PFSK-1 (cell line): Measurements from ENCODE around the gene CDK19.

Experiments used
- FOXP2 ChIP-seq: optimal IDR thresholded peaks from 2 replicates; pipeline ENCODE3; 2011; ENCODE audit warnings: borderline replicate concordance, control low read depth, inconsistent platforms; ENCODE audit not compliant: insufficient read depth; ENCODE audit errors: extremely low read length, extremely low read depth
- POLR2AphosphoS5 ChIP-seq: IDR thresholded peaks from 2 replicates; pipeline ENCODE4 v1.6.1; 2012; ENCODE audit warnings: low read depth, mild to moderate bottlenecking, control low read depth, low read length, moderate library complexity
- SIN3A ChIP-seq: IDR thresholded peaks from 2 replicates; pipeline ENCODE4 v1.6.1; 2012; ENCODE audit warnings: mild to moderate bottlenecking, low read length, moderate library complexity, borderline replicate concordance; ENCODE audit not compliant: insufficient read depth
- TAF1 ChIP-seq: IDR thresholded peaks from 2 replicates; pipeline ENCODE4 v1.6.1; 2012; ENCODE audit warnings: low read length, control low read depth, borderline replicate concordance; ENCODE audit not compliant: insufficient read depth
- TF ChIP-seq, protein P1 (sequence below), 2 experiments: IDR thresholded peaks; 2 replicates each; pipeline versions ENCODE4 v1.6.1 to v1.8.0; 2011 to 2012; ENCODE audit warnings: low read depth in 2 of 2, low read length in 2 of 2, control low read depth in 1 of 2, inconsistent platforms in 1 of 2, mild to moderate bottlenecking in 1 of 2, moderate library complexity in 1 of 2; ENCODE audit not compliant: insufficient read depth in 1 of 2

The CDK19 gene

DNA sequence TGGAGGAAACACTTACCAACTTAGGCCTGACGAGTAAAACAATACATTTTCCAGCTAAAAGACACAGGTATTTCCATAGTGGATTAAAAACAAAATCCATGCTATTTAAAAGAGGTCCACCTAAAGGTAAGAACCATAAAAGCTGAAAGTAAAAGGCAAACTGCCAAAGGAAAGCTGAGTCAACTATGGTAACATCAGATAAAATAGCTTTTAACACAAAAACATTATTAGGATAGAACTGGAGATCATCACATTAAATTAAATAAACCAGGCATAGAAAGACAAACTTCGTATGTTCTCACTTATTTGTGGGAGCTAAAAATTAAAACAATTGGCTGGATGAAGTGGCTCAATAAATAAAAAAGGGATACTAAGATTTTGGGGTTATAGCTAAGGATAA is 172.1 kb downstream of the CDK19 start:
- TF ChIP-seq SIN3A = no peak
- TF ChIP-seq POLR2AphosphoS5 = no peak

DNA sequence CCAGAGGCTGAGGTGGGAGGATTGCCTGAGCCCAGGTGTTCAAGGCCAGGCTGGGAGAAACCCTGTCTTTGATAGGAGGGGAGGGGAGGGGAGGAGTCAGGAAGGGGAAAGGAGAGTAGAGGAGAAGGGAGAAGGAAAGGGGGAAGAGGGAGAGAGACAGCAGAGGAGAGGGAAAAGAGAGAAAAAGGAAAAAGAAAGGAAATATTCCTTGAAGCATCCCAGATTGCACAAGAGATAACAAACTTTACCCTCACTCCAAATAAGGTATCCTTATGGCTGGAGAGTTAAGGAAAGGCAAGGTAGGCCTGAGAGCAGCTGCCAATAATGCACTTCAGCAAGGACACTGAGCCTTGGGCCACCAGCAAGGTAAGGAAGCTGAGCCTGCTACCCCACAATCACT is 172.6 kb downstream of the CDK19 start:
- TF ChIP-seq, protein P1, sequence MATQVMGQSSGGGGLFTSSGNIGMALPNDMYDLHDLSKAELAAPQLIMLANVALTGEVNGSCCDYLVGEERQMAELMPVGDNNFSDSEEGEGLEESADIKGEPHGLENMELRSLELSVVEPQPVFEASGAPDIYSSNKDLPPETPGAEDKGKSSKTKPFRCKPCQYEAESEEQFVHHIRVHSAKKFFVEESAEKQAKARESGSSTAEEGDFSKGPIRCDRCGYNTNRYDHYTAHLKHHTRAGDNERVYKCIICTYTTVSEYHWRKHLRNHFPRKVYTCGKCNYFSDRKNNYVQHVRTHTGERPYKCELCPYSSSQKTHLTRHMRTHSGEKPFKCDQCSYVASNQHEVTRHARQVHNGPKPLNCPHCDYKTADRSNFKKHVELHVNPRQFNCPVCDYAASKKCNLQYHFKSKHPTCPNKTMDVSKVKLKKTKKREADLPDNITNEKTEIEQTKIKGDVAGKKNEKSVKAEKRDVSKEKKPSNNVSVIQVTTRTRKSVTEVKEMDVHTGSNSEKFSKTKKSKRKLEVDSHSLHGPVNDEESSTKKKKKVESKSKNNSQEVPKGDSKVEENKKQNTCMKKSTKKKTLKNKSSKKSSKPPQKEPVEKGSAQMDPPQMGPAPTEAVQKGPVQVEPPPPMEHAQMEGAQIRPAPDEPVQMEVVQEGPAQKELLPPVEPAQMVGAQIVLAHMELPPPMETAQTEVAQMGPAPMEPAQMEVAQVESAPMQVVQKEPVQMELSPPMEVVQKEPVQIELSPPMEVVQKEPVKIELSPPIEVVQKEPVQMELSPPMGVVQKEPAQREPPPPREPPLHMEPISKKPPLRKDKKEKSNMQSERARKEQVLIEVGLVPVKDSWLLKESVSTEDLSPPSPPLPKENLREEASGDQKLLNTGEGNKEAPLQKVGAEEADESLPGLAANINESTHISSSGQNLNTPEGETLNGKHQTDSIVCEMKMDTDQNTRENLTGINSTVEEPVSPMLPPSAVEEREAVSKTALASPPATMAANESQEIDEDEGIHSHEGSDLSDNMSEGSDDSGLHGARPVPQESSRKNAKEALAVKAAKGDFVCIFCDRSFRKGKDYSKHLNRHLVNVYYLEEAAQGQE (IDR thresholded peaks at IDR 0.05; ENCODE audit: insufficient read depth in 1 of 2, low read depth in 2 of 2, low read length in 2 of 2) = no peak
- TF ChIP-seq TAF1 = no peak
- TF ChIP-seq SIN3A = no peak
- no peak for TF ChIP-seq FOXP2
- no peak for TF ChIP-seq POLR2AphosphoS5

DNA sequence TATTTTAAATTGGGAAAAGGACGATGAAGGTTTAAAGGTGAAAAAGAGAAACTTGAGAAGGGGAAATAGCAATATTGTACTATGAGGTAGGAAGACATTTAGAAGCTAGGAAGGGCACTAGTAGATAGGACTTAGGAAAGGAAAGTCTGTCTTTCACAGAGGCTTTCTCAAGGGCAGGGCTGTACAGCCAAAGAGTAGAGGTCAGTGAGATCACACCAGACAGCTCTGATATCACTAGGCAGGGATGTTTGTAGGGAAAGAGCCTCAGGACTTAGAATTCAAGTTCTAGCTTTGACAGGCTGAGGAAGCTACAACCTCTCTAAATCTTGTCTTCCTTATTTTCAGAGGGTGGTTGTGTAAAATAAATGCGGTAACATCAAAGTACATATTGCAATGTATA is 178.5 kb downstream of the CDK19 start:
- TF ChIP-seq, protein P1 (IDR thresholded peaks at IDR 0.05; ENCODE audit: insufficient read depth in 1 of 2, low read depth in 2 of 2, low read length in 2 of 2) = no peak
- no peak for TF ChIP-seq TAF1
- no peak for TF ChIP-seq POLR2AphosphoS5
- no peak for TF ChIP-seq FOXP2
- no peak for TF ChIP-seq SIN3A

DNA sequence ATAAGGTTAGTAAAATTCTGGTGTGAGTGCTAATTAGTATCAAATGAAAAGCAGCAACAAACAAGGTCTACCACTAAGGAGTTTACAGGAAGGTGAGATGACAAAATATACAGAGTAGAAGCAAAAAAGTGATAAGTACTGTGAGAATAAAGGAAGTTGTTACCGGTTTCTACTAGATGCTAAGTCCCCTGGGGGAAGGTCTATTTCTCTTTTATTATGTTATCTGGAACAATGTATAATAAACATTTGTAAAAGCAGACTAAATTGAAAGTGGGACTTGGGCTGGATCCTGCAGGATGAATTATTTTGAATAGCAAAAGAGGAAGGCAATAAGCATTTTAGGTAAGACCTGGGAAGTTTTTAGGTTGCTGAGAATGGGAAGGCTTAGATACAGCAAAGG is 180.2 kb downstream of the CDK19 start:
- TF ChIP-seq TAF1 (no peak), FOXP2 (no peak), POLR2AphosphoS5 (no peak), SIN3A (no peak)
- TF ChIP-seq, protein P1 (IDR thresholded peaks at IDR 0.05; ENCODE audit: insufficient read depth in 1 of 2, low read depth in 2 of 2, low read length in 2 of 2) = no peak

DNA sequence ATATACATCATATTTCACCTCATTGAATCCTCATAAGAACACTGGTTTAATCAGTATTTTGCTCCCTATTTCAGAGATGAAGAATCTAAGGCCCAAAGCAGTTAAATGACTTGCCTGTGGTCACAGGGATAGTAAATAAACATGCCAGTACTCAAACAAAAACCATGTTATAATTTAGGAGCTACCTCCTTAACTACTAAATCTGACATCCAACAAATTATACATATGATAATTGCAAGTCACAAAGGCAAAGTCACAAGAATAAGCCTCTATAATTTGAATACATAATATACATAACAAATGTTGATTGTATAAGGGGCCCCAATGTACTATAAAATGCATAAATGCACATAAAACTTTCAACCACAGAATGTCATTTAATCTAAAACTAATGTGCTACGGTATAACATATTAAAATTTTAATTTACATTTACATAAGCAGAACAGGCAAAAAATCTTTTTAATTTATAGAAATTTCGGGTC is 181.5 kb downstream of the CDK19 start:
- TF ChIP-seq TAF1 = no peak
- TF ChIP-seq, protein P1 (IDR thresholded peaks at IDR 0.05; ENCODE audit: insufficient read depth in 1 of 2, low read depth in 2 of 2, low read length in 2 of 2) = no peak
- no peak for TF ChIP-seq POLR2AphosphoS5
- no peak for TF ChIP-seq FOXP2
- no peak for TF ChIP-seq SIN3A
